Nephron progenitor cell (in vitro differentiated cells): ENCODE measurements around the gene HSD17B3.

Source experiments
- DNase-seq: peaks from one replicate; pipeline ENCODE4 v3.0.0; 2021
- H3K27ac Mint-ChIP-seq: 2 replicates; pipeline ENCODE4 v1.8.0; 2021; ENCODE audit warnings: mild to moderate bottlenecking, moderate library complexity, mixed read lengths
- H3K27me3 Mint-ChIP-seq: 2 replicates; pipeline ENCODE4 v1.8.0; 2021; ENCODE audit warnings: mild to moderate bottlenecking, low read depth, mixed read lengths; ENCODE audit not compliant: poor library complexity
- H3K36me3 Mint-ChIP-seq: 2 replicates; pipeline ENCODE4 v1.8.0; 2021; ENCODE audit warnings: low read depth, mixed read lengths
- H3K4me1 Mint-ChIP-seq: 2 replicates; pipeline ENCODE4 v1.8.0; 2021; ENCODE audit warnings: mixed read lengths
- H3K4me3 Mint-ChIP-seq: 2 replicates; pipeline ENCODE4 v1.8.0; 2021; ENCODE audit warnings: mild to moderate bottlenecking, moderate library complexity, mixed read lengths
- H3K9me3 Mint-ChIP-seq: 2 replicates; pipeline ENCODE4 v1.8.0; 2021; ENCODE audit warnings: mild to moderate bottlenecking, moderate library complexity, mixed read lengths
- TF ChIP-seq, protein P1 (sequence below): fragments of 200-600 bp; sonication (generic); IDR thresholded peaks from 2 replicates; pipeline ENCODE4 v1.5.0; 2021; ENCODE audit warnings: antibody characterized with exemption

The HSD17B3 gene

DNA sequence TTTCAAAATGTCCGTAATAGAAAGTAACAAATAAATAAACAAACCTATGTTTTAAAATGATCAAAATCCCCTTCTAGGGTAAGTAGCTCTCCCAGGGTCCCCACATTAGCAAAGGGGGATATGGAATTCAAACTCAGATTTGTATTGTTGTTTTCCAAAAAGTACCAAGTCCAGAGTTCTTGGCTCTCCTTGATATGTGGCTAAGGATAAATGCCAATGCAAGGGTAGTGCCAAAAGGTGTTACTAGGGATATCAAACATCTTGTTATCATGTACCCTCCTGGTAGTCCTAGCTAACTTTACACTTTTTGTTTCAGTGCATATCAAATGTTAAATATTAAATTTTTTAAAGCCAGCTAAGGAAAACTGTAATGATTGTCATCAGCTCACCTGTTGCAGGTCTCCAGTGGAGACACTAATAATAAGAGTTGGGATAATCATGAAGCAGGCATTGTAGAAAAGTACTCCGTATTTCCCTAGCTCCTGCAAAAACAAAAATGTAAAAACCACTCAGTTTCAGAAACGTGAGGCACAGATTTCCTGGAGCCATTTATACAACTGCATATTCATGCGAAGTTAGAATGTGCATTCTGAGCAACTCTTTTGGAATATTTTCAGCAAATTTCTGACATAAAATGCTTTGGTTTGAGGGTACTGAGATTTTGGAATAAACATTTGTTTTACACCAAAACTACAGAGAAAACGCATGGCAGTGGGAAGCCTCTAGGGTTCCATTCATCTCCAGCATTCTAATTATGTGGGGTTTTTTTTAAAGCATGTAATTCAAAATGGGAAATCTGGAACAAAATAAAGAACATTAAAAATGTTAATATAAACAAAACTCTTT, 41.8 kb upstream of the HSD17B3 start:
- Mint-ChIP-seq H3K27me3 (peaks cover 3% of the 10 kb centered on the region), H3K27ac (no peak overlapping the region), H3K4me3 (no peak overlapping the region), H3K4me1 (no peaks in the 10 kb centered on the region), H3K36me3 (peaks cover 40% of the 10 kb centered on the region), H3K9me3 (peaks cover 5% of the 10 kb centered on the region)
- TF ChIP-seq, protein P1, sequence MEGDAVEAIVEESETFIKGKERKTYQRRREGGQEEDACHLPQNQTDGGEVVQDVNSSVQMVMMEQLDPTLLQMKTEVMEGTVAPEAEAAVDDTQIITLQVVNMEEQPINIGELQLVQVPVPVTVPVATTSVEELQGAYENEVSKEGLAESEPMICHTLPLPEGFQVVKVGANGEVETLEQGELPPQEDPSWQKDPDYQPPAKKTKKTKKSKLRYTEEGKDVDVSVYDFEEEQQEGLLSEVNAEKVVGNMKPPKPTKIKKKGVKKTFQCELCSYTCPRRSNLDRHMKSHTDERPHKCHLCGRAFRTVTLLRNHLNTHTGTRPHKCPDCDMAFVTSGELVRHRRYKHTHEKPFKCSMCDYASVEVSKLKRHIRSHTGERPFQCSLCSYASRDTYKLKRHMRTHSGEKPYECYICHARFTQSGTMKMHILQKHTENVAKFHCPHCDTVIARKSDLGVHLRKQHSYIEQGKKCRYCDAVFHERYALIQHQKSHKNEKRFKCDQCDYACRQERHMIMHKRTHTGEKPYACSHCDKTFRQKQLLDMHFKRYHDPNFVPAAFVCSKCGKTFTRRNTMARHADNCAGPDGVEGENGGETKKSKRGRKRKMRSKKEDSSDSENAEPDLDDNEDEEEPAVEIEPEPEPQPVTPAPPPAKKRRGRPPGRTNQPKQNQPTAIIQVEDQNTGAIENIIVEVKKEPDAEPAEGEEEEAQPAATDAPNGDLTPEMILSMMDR = no peak
- no peak for DNase-seq

DNA sequence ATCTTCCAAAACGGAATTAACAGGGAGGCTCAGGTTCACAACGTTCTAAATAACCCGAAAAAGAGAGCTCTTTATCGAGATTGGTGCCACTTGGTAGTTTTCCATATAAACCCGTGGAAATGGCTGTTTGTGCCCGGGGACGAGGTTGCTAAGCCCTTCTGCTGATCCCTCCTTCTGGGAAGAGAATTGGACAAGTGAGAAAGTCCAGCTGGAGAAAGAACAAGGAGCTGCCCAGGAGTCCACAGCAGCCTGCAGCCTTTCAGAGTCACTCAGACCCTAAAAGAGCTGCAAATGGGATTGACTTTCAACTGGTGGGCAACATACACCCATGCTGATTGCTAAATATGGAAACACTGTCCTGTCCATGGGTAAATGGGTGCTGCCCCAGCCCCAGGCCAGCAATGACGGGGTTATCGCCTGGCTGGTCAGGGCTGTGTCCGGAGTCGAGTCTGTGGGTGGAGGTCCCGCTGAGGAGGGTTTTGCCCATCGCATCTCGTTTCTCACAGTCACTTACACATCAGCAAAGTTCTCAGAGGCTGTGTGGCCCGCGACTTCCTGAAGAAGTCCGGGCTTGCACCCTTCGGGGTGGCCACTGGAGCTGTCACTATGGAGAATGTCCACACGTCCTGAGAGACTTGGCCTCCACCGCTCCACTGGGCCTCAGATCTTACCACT, 40.7 kb upstream of the HSD17B3 start:
- H3K27ac Mint-ChIP-seq = no peak overlapping the region
- H3K36me3 Mint-ChIP-seq = peaks cover 32% of the 10 kb centered on the region
- no peaks in the 10 kb centered on the region for H3K4me1 Mint-ChIP-seq
- TF ChIP-seq, protein P1 = no peak
- no peak overlapping the region for H3K4me3 Mint-ChIP-seq
- peaks cover 3% of the 10 kb centered on the region for H3K27me3 Mint-ChIP-seq
- H3K9me3 Mint-ChIP-seq = no peaks in the 10 kb centered on the region
- DNase-seq = no peak

DNA sequence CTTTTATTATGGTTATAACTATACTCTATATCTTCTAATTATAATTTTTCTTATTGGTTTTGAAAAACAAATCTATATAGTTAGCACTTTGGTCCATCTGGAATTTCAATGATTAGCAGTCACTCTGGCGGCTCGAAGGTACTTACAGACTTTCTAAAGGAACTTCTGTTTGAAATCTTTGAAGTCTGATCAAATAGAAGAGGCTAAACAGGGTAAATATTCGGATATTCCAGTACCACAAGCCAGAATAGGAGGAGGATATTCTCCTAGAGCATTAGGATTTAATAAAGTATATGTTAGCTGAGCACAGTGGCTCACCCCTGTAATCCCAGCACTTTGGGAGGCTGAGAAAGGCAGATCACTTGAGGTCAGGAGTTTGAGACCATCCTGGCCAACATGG, 38.7 kb upstream of the HSD17B3 start:
- Mint-ChIP-seq H3K27ac (no peak overlapping the region), H3K9me3 (no peaks in the 10 kb centered on the region), H3K4me3 (no peak overlapping the region), H3K36me3 (peaks cover 24% of the 10 kb centered on the region), H3K27me3 (peaks cover 3% of the 10 kb centered on the region), H3K4me1 (no peaks in the 10 kb centered on the region)
- DNase-seq = no peak
- TF ChIP-seq, protein P1 = no peak

DNA sequence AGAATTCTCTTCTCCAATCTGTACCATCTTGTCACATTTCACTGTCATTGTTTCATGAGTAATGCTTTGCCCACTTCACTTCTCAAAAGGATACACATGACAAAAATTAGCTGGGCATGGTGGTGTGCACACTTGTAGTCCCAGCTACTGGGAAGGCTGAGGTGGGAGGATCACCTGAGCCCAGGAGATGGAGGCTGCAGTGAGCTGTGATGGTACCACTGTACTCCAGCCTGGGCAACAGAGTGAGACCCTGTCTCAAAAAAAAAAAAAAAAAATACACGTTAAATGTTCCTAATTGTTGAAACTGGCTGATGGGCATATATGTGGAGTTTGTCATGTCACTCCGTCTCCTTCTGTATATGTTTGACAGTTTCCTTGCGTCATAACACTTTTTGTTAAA, 36.3 kb upstream of the HSD17B3 start:
- no peaks in the 10 kb centered on the region for H3K4me1 Mint-ChIP-seq

DNA sequence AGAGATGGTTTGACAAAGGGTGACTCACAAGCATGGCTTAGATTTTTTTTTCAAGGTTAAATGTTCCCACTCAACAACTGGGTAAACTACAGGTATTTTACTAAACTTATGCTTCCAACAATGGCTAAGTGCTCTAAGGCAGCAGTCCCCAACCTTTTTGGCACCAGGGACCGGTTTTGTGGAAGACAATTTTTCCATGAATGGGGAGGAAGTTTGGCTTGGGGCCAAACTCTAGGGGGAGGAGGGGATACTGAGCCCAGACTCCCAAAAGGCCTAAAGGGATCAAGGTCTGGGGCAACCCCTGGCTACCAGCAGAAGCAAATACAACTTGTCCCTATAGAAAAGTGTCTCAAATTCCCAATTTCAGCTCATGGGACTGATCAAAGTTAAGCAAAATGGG, 32.0 kb upstream of the HSD17B3 start:
- H3K27ac Mint-ChIP-seq = no peak overlapping the region
- no peaks in the 10 kb centered on the region for H3K4me1 Mint-ChIP-seq
- no peaks in the 10 kb centered on the region for H3K27me3 Mint-ChIP-seq
- H3K36me3 Mint-ChIP-seq = peaks cover 7% of the 10 kb centered on the region
- TF ChIP-seq, protein P1 = no peak
- DNase-seq = no peak
- no peak overlapping the region for H3K4me3 Mint-ChIP-seq
- no peaks in the 10 kb centered on the region for H3K9me3 Mint-ChIP-seq

More for the DNA sequence above, 36.3 kb upstream of the HSD17B3 start:
- TF ChIP-seq, protein P1 = no peak
- no peak overlapping the region for H3K27ac Mint-ChIP-seq
- H3K27me3 Mint-ChIP-seq = peaks cover 3% of the 10 kb centered on the region
- H3K36me3 Mint-ChIP-seq = peaks cover 17% of the 10 kb centered on the region
- no peak for DNase-seq
- no peak overlapping the region for H3K4me3 Mint-ChIP-seq
- H3K9me3 Mint-ChIP-seq = no peaks in the 10 kb centered on the region
